Fibroblast of lung (primary cell): ENCODE results near the gene IMMP1L.

Experiments used
- EZH2 ChIP-seq: IDR thresholded peaks from 2 replicates; pipeline ENCODE4 v1.5.1; 2012; ENCODE audit warnings: low read length, control low read depth, mild to moderate bottlenecking; ENCODE audit errors: missing control alignments
- TF ChIP-seq, protein P1 (sequence below), 2 donors: IDR thresholded peaks in 1 of 2; conservative IDR thresholded peaks in 1 of 2; 1 replicate in 1 of 2; 2 replicates in 1 of 2; pipeline ENCODE4 v1.5.1; 2011 to 2012; ENCODE audit warnings: low read length in 2 of 2, control low read depth in 1 of 2, inconsistent platforms in 1 of 2, low read depth in 1 of 2, mild to moderate bottlenecking in 1 of 2

DNA sequence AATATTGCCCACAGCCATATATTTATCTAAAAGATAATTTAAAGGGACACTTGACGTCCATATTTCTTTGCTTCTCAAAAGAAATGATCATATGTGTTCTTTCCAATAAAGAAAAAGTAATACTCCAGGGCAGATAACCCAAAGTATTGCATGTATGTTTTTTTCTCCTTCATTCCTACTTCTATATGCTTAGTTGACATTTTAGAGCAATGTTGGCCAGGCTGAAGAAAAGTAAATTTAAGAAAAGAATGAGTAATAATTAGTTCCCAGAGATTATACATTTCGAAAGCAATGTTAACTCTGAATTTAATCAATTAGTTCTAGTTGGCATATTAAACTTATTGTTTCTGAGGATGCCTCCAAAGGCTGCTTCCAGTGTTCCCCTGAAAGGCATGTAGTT is 91.6 kb downstream of the IMMP1L start:
- TF ChIP-seq, protein P1, sequence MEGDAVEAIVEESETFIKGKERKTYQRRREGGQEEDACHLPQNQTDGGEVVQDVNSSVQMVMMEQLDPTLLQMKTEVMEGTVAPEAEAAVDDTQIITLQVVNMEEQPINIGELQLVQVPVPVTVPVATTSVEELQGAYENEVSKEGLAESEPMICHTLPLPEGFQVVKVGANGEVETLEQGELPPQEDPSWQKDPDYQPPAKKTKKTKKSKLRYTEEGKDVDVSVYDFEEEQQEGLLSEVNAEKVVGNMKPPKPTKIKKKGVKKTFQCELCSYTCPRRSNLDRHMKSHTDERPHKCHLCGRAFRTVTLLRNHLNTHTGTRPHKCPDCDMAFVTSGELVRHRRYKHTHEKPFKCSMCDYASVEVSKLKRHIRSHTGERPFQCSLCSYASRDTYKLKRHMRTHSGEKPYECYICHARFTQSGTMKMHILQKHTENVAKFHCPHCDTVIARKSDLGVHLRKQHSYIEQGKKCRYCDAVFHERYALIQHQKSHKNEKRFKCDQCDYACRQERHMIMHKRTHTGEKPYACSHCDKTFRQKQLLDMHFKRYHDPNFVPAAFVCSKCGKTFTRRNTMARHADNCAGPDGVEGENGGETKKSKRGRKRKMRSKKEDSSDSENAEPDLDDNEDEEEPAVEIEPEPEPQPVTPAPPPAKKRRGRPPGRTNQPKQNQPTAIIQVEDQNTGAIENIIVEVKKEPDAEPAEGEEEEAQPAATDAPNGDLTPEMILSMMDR (conservative IDR thresholded peaks at IDR 0.05 in 1 of 2, IDR thresholded peaks at IDR 0.05 in 1 of 2; ENCODE audit: low read depth in 1 of 2, low read length in 2 of 2) = no peak
- no peak for TF ChIP-seq EZH2
